Spinal cord (tissue), 10 donors: Measurements from ENCODE around the gene PSME3. TPM values are rescaled to one million over a fixed set of nuclear protein-coding genes. Genes with fewer than 3 reads are reported as not detected.
A peak's percentile ranks its signal among the peaks of the same experiment; 100 is the strongest.

Experiments used
- DNase-seq, 6 donors: peaks; one replicate each; pipeline versions ENCODE4 v3.0.0 to v3.0.0-alpha.2; 2013 to 2015; ENCODE audit warnings: low spot score in 6 of 6, low read depth in 4 of 6
- H3K27ac ChIP-seq: one replicate; pipeline ENCODE4 v1.5.1; 2013; ENCODE audit warnings: low read depth, low read length, control low read depth
- H3K27me3 ChIP-seq: one replicate; pipeline ENCODE4 v1.6.1; 2013; ENCODE audit warnings: low read length; ENCODE audit not compliant: control insufficient read depth, insufficient read depth
- H3K36me3 ChIP-seq: one replicate; pipeline ENCODE4 v1.6.1; 2013; ENCODE audit warnings: low read length; ENCODE audit not compliant: control insufficient read depth, insufficient read depth
- H3K4me1 ChIP-seq: one replicate; pipeline ENCODE4 v1.6.1; 2013; ENCODE audit warnings: low read length; ENCODE audit not compliant: control insufficient read depth, insufficient read depth
- H3K4me3 ChIP-seq: one replicate; pipeline ENCODE4 v1.5.1; 2013; ENCODE audit warnings: low read depth, low read length, control low read depth
- H3K9me3 ChIP-seq: one replicate; pipeline ENCODE4 v1.6.1; 2013; ENCODE audit warnings: low read length; ENCODE audit not compliant: control insufficient read depth, insufficient read depth
- WGBS: methylation state at CpG from one replicate; pipeline ENCODE4 v1.1.5; 2013; ENCODE audit warnings: missing lambda C conversion rate; ENCODE audit not compliant: insufficient coverage; 5-methylcytosine and 5-hydroxymethylcytosine counted together
- polyA plus RNA-seq, 2 donors: library from polyadenylated mRNA; unstranded; fragments of 120-200 nt; gene quantifications; one replicate each; pipeline ENCODE4 v1.2.1, GENCODE V29; 2013; ENCODE audit not compliant: insufficient read length in 2 of 2
- total RNA-seq, 2 donors: library from RNA; depleted of rRNA in 1 of 2; stranded (reverse); fragments of 120-200 nt in 1 of 2; fragments of >200 nt in 1 of 2; gene quantifications; one replicate each; pipeline versions ENCODE4 v1.2.3 to v1.2.4, GENCODE V29; 2013 to 2014
- donor health status: healthy.

The PSME3 gene
- total and polyA plus RNA-seq, 4 donors, result 55.8 to 98.5 (median 77.9) TPM

DNA sequence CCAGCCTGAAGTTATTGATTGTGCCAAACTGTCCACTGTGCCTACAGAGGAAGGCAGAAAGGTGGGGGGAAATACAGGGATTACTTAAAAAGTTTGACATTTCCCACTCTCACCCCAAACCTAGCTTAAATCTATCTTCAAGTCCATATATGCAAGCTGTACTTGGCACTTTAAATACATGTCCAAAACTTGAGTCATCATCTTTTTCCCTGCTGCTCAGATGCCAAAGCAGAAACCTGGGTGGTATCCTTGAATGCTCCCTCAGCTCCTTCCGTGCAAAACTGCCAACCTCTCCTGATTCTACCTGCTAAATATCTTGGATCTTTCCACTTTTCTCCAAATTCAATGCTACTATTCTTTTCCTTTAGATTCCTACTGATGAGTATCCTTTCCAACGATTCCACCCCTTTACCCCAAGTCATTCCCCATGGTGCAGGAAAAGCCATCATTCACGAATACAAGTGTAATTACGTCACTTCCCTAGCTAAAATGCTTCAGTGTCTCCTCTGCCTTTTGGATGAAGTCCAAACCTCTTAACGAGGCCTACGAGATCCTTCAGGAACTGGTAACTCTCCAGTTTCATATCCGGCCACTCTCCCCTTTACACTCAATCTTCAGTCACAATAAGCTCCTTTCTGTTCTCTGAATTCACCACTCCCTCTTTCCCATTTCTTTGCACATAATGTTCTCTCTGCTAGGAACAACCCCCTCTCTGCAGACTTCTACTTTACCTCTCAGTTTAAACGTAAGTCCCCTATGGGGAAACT lies 18.4 kb upstream of the PSME3 start:
- Histone ChIP-seq H3K27ac (no peak overlapping the region), H3K36me3 (peaks cover 70% of the 10 kb centered on the region), H3K4me3 (no peak overlapping the region), H3K4me1 (no peaks in the 10 kb centered on the region), H3K27me3 (no peaks in the 10 kb centered on the region), H3K9me3 (no peaks in the 10 kb centered on the region)
- peak in 1 of 6 donors; percentile 46 for DNase-seq
- WGBS, result 71% methylated on average over 8 of the region's 8 CpGs

DNA sequence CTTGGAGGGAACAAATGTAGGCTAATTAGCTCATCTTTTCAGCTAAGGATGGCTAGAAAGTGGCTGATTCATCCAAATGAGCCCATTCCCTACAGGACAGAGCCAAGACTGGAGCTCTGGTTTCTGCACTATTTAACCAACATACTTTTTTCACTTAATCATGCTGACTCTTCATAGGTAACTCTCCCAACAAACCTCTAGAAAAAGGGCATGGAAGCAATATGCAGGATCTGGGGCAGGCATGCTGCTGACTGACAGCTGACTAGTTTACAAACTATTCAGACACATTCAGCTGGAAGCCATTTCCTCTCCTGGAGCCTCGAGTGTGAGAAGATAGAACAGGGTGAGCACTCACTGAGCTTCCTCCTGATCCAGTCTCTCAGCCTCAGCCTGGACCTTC lies 15.3 kb upstream of the PSME3 start:
- no peak for DNase-seq
- Histone ChIP-seq H3K4me1 (peaks cover 5% of the 10 kb centered on the region), H3K27ac (no peak overlapping the region), H3K27me3 (no peaks in the 10 kb centered on the region), H3K4me3 (no peak overlapping the region), H3K9me3 (no peaks in the 10 kb centered on the region), H3K36me3 (peaks cover 61% of the 10 kb centered on the region)
- 100% methylated on average over 1 of the region's 1 CpG for WGBS

DNA sequence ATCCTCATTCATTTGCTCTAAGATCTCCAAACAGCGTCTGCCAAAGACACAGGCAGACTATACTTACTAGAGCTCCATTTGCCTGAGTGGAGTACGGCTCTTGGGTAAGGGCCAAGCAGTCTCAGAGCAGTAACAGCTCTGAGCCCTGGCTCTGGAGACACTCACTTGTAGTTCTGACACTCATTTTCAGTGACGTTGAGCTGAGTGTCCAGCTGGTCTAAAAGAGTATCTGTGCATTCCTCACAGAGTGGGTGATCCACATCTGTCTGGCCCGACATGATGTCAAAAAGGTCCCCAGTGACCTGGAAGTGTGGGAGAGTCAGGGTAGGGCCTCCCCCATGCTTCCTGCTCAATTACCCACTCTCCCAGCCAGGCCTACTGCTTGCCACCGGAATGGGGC lies 14.8 kb upstream of the PSME3 start:
- 87% methylated on average over 4 of the region's 5 CpGs for WGBS

GRCh38 chr17:42819939-42820535 lies 13.2 kb upstream of the PSME3 start:
- Histone ChIP-seq H3K4me1 (peaks cover 20% of the 10 kb centered on the region), H3K4me3 (no peak overlapping the region), H3K27ac (no peak overlapping the region), H3K27me3 (no peaks in the 10 kb centered on the region), H3K36me3 (peaks cover 45% of the 10 kb centered on the region), H3K9me3 (no peaks in the 10 kb centered on the region)
- DNase-seq, result peak in 1 of 6 donors; percentile 36
- 80% methylated on average over 1 of the region's 2 CpGs for WGBS

More for the DNA sequence above, 14.8 kb upstream of the PSME3 start:
- Histone ChIP-seq H3K4me1 (peaks cover 9% of the 10 kb centered on the region), H3K9me3 (no peaks in the 10 kb centered on the region), H3K27ac (no peak overlapping the region), H3K36me3 (peaks cover 56% of the 10 kb centered on the region), H3K27me3 (no peaks in the 10 kb centered on the region), H3K4me3 (no peak overlapping the region)
- no peak for DNase-seq

DNA sequence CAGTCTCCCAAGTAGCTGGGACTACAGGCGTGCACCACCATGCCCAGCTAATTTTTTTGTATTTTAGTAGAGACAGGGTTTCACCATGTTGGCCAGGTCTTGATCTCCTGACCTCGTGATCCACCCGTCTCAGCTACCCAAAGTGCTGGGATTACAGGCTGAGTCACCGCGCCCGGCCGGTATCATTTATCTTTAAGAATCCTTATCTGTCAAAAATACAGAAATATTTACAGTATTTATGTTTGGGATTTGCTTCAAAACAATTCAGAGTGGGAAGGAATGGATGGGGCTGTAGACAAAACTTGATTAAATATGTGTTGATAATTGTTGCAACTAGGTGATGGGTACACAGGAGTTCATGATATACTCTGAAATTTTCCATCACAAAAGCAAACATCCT lies 12.0 kb upstream of the PSME3 start:
- H3K4me1 ChIP-seq, result peaks cover 20% of the 10 kb centered on the region
- H3K27ac ChIP-seq, result no peak overlapping the region
- H3K27me3 ChIP-seq, result no peaks in the 10 kb centered on the region
- H3K9me3 ChIP-seq, result no peaks in the 10 kb centered on the region
- H3K36me3 ChIP-seq, result peaks cover 36% of the 10 kb centered on the region
- no peak overlapping the region for H3K4me3 ChIP-seq
- no peak for DNase-seq
- WGBS, result 83% methylated on average over 1 of the region's 7 CpGs

- no CpG with 5 or more reads among the region's 1 CpG for WGBS
- no peak for DNase-seq
- no peak overlapping the region for H3K4me3 ChIP-seq
- no peaks in the 10 kb centered on the region for H3K9me3 ChIP-seq
- H3K36me3 ChIP-seq, result no peaks in the 10 kb centered on the region
- no peaks in the 10 kb centered on the region for H3K27me3 ChIP-seq
- H3K4me1 ChIP-seq, result peaks cover 18% of the 10 kb centered on the region
- no peak overlapping the region for H3K27ac ChIP-seq
Observed at GRCh38 chr17:42827472-42827871, 5.7 kb upstream of the PSME3 start.

DNA sequence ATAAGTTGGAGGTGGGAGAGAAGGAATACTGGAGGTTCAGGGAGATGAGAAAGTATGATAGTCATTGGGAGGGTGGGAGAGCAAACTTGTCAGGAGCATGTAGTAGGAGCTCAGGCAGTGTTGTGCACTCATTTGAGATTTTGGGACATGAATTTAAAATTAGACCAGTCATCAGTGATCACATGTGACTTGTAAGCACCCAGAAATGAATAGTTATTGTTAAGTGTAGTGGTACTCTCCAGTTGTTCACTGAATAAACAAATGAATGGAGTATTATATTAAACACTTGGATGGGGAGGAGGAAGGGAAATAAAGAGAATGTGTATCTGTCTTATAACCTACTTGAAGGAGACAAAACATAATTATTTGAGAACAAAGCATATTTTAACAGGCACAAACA lies 2.2 kb upstream of the PSME3 start:
- Histone ChIP-seq H3K4me3 (no peak overlapping the region), H3K4me1 (peaks cover 10% of the 10 kb centered on the region)

DNA sequence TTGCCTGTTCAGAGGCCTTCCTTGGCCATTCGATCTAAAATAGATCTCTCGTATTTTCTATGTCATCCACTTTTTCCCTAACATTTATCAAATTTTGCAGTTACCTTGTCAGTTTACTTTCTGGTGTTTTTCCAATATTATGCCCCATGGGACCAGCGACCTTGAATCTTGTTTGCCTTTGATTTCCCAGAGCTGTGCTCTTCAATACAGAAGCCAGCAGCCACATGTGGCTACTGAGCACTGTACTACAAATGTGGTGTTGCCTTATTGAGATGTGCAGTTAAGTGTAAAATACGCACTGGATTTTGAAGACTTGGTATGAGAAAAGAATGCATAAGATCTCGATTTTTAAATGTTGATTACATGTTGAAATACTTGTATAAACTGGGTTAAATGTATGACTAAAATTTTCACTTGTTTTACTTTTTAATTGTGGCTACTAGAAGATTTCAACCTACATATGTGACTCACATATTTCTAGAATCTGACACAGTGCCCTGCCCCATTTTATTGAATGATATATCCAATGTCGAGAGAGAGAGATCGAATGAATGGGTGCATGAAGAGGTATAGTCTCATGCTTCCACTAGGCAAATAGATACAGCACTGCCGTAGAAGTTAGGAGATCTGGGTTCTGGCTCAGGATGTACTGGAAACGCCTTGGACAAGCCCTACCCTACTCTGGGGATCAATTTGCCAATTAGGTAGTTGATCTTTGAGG lies 824 bp upstream of the PSME3 start:
- H3K27ac ChIP-seq, result peak overlapping the region; percentile 83
- H3K27me3 ChIP-seq, result no peaks in the 10 kb centered on the region
- H3K4me1 ChIP-seq, result peaks cover 10% of the 10 kb centered on the region
- H3K4me3 ChIP-seq, result peak overlapping the region; percentile 97
- 42% methylated on average over 7 of the region's 9 CpGs for WGBS
- no peak for DNase-seq
- H3K36me3 ChIP-seq, result peaks cover 27% of the 10 kb centered on the region
- H3K9me3 ChIP-seq, result no peaks in the 10 kb centered on the region

More for the DNA sequence above, 2.2 kb upstream of the PSME3 start:
- Histone ChIP-seq H3K36me3 (peaks cover 13% of the 10 kb centered on the region), H3K27ac (no peak overlapping the region), H3K27me3 (no peaks in the 10 kb centered on the region), H3K9me3 (no peaks in the 10 kb centered on the region)
- no peak for DNase-seq

DNA sequence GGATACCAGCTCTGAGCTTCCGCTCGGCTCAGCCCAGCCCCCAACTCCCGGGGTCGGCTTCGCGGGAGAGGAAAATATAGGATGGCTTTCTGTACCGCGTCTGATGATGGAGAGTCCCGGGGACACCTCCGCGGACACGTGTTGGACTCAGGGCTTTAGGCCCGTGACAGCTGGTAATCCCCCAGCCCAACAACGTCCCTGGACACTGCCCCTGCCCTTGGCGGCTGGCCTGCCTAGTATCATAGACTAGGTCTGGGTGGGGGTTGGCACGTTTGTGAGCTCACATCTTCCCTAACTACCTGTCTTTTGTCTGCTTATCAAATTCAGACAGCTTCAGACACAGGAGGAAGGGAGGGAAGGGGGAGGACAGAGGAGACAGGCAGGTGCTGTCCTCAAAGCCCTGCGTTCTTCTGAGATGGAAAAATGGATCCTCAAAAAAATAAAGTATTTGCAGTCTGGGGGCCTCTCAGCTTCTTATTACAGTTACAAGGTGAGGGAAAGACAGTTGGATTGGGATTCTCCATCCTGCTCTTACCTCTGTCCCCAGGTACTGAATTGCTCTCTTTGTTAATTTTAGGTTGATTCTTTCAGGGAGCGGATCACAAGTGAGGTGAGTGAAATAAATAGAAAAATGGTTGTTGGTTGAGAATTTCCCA lies 698 bp downstream of the PSME3 start:
- WGBS, result 4% methylated on average over 7 of the region's 18 CpGs
- DNase-seq, result no peak
- Histone ChIP-seq H3K4me3 (peak overlapping the region; percentile 97), H3K4me1 (peaks cover 10% of the 10 kb centered on the region), H3K27ac (peak overlapping the region; percentile 83), H3K9me3 (no peaks in the 10 kb centered on the region), H3K27me3 (no peaks in the 10 kb centered on the region), H3K36me3 (peaks cover 42% of the 10 kb centered on the region)
